Activated naive CD4-positive, alpha-beta T cell treated with anti-CD3 and anti-CD28 coated beads, Interleukin-2, amount 50 U/mL, for 24 hours (primary cell): ENCODE results near the gene CCP110.

Source experiments
- H3K27ac Mint-ChIP-seq: one replicate; pipeline ENCODE4 v1.8.0; 2021; ENCODE audit warnings: mild to moderate bottlenecking, mixed read lengths
- H3K27me3 Mint-ChIP-seq: one replicate; pipeline ENCODE4 v1.8.0; 2021; ENCODE audit warnings: mixed read lengths
- H3K36me3 Mint-ChIP-seq: one replicate; pipeline ENCODE4 v1.8.0; 2021; ENCODE audit warnings: mixed read lengths
- H3K4me1 Mint-ChIP-seq: one replicate; pipeline ENCODE4 v1.8.0; 2021; ENCODE audit warnings: mixed read lengths
- H3K4me3 Mint-ChIP-seq: one replicate; pipeline ENCODE4 v1.8.0; 2021; ENCODE audit warnings: mild to moderate bottlenecking, mixed read lengths
- H3K9me3 Mint-ChIP-seq: one replicate; pipeline ENCODE4 v1.8.0; 2021; ENCODE audit warnings: mixed read lengths

The CCP110 gene

DNA sequence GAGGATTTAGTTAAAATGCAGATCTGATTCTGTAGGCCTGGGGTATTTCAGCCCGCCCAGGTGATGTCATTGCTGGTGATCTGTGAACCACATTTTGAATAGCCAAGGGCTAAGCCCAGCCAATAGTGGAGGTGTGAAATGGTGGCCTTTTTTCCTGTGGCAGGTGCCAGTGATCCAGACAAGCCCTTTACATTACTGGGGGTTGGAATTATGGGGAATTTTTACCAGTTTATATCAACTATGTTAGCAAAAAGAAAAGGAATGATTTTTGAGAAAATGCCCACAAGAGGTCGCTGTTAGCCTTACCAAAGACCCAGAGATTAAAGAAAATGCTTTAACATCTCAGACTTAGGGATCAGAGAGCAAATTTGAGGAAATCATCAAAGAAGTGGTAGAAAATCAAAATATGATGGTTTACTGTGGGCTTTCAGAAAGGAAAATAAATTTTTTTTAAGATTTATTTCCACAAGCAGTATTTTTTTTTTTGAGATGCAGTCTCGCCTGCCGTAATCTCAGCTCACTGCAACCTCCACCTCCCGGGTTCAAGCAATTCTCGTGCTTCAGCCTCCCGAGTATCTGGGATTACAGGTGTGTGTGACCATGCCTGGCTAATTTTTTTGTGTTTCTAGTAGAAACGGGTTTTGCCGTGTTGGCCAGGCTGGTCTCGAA lies 35.6 kb downstream of the CCP110 start:
- no peaks in the 10 kb centered on the region for H3K36me3 Mint-ChIP-seq
- no peaks in the 10 kb centered on the region for H3K9me3 Mint-ChIP-seq
- no peak overlapping the region for H3K4me3 Mint-ChIP-seq
- no peaks in the 10 kb centered on the region for H3K27me3 Mint-ChIP-seq
- H3K27ac Mint-ChIP-seq: no peak overlapping the region
- H3K4me1 Mint-ChIP-seq: peaks cover 27% of the 10 kb centered on the region

DNA sequence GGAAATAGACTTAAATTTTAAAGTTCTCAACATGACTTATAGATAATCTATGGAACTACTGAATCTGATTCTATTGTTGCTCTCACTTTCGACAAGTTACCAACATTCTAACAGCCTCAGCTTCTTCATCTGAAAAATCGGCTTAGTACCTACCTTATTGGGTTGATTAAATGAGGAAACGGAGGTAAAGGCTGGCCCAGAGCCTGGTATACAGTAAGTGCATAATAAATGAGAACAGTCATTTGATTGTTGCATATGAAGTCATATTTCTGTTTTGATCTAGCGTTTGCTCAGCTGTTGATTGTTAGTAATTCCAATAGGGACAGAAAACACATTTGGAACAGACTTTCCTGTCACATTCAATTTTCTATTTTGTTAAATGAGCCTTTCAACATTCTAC lies 36.3 kb downstream of the CCP110 start:
- H3K36me3 Mint-ChIP-seq: no peaks in the 10 kb centered on the region
- no peaks in the 10 kb centered on the region for H3K27me3 Mint-ChIP-seq
- peaks cover 22% of the 10 kb centered on the region for H3K4me1 Mint-ChIP-seq
- no peak overlapping the region for H3K27ac Mint-ChIP-seq
- no peak overlapping the region for H3K4me3 Mint-ChIP-seq
- no peaks in the 10 kb centered on the region for H3K9me3 Mint-ChIP-seq

DNA sequence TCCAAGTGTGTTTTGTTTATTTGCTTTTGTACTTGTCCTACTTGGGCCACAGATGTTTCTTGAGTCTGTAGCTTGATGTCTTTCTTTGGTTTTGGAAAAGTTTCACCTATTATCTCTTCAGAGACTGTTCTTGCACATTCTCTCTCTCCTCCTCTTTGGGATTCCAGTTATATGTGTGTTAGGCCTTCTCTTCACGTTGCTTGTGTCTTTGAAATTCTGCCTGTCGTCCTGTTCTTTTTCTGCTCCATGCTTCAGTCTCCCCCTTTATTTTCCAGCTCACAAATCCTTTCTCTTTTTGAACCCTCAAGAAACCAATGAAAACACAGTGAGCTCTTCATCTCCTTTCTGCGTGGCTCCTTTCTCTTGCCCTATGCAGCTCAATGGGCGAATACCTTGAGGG lies 39.6 kb downstream of the CCP110 start:
- Mint-ChIP-seq H3K9me3 (no peaks in the 10 kb centered on the region), H3K36me3 (peaks cover 5% of the 10 kb centered on the region), H3K4me3 (no peak overlapping the region), H3K27me3 (no peaks in the 10 kb centered on the region), H3K27ac (no peak overlapping the region), H3K4me1 (peaks cover 9% of the 10 kb centered on the region)

DNA sequence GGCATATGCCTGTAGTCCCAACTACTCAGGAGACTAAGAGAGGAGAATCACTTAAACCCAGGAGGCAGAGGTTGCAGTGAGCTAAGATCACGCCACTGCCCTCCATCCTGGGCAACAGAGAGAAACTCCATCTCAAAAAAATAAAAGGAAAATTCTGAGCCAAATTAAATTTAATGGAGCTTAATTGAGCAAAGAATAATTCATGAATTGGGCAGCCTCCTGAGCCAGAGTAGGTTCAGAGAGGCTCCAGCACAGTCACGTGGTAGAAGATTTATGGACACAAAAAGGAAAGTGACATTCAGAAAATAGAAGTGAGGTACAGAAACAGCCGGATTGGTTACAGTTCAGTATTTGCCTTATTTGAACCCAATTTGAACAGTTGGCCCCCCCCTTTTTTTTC lies 42.6 kb downstream of the CCP110 start:
- no peak overlapping the region for H3K27ac Mint-ChIP-seq
- H3K36me3 Mint-ChIP-seq: peaks cover 5% of the 10 kb centered on the region
- no peak overlapping the region for H3K4me3 Mint-ChIP-seq
- no peaks in the 10 kb centered on the region for H3K27me3 Mint-ChIP-seq
- peaks cover 6% of the 10 kb centered on the region for H3K4me1 Mint-ChIP-seq
- H3K9me3 Mint-ChIP-seq: no peaks in the 10 kb centered on the region

DNA sequence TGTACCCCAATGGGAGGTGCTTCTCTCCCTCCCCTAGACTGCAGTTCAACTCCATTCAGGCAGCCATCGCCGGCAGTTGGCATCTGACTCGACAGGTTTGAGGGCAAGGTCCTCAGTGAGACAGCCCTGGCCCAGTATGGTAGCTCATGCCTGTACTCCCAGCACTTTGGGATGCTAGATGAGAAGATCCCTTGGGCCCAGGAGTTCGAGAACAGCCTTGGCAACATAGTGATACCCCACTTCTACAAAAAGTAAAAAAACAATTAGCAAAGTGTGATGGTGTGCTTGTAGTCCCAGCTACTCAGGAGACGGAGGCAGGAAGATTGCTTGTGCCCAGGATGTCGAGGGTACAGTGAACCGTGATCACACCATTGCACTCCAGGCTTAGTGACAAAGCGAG lies 43.8 kb downstream of the CCP110 start:
- Mint-ChIP-seq H3K4me3 (no peak overlapping the region), H3K36me3 (peaks cover 5% of the 10 kb centered on the region), H3K27ac (no peak overlapping the region), H3K4me1 (no peaks in the 10 kb centered on the region), H3K27me3 (no peaks in the 10 kb centered on the region), H3K9me3 (no peaks in the 10 kb centered on the region)

DNA sequence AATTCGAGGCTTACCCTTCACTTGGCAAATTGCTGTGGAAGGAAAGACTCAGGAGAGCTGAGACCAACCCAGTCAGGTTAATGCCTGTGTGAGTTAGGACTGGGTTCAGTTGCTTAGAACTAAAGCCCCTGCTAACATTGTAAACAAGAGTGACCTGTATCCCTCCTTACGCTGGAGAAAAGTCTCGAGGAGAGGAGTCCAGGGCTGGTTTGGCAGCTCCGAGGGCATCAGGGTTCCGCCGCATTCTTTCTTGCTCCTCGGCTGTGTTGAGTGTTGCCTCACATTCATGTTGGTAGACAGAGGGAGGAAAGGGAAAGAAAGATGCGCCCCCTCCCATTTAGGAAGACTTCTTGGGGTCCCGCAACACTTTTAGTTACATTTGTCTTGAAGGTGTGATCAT lies 50.3 kb downstream of the CCP110 start:
- Mint-ChIP-seq H3K36me3 (peaks cover 16% of the 10 kb centered on the region), H3K9me3 (no peaks in the 10 kb centered on the region), H3K27me3 (no peaks in the 10 kb centered on the region)

DNA sequence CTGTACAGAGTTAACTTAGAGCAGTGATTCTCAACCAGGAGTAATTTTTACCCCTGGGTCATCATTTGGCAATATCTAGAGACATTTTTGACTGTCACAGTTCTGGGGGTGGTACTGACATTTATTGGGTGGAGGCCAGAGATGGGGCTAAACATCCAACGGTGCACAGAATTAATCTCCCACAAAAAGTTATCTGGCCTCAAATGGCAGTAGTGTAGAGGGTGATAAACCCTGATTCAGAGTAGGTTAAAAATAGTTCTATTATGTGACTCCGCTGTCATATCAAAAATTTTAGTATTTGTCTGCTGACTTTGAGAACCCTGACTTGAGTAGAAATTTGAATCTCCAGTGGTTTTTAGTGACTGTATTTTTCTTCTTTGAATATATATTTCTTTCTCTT lies 50.9 kb downstream of the CCP110 start:
- H3K4me3 Mint-ChIP-seq: no peak overlapping the region
- H3K9me3 Mint-ChIP-seq: no peaks in the 10 kb centered on the region
- H3K36me3 Mint-ChIP-seq: peaks cover 18% of the 10 kb centered on the region
- no peaks in the 10 kb centered on the region for H3K27me3 Mint-ChIP-seq
- no peak overlapping the region for H3K27ac Mint-ChIP-seq
- H3K4me1 Mint-ChIP-seq: no peaks in the 10 kb centered on the region

More for the DNA sequence above, 50.3 kb downstream of the CCP110 start:
- Mint-ChIP-seq H3K27ac (no peak overlapping the region), H3K4me1 (no peaks in the 10 kb centered on the region), H3K4me3 (no peak overlapping the region)

DNA sequence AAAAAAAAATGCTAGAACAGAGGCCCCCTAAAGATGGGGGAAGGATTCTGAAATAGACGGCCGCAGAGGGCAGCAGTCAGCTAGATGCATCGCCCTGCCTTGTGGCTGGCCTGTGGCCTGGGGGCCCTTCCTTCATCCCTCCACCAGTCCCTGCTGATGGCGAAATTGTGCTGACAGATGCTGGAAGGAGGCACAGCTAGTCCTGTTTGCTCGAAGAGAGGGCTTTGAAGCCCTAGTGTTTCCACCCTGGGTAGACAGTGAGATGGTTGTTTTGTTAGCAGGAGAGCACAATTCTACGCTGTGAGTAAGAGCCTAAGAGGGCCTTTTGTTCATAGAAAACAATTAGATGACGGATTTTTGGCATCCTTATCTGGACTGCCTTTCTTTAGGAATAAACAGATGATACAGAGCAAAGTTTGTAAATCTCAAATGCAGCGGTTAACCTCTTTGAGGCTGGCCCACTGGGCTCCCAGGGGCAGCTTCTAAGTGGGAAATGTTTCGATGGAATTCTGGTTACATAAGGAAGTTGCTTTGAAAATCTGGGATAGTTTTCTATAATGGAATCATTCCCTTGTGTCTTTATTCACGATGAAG lies 54.7 kb downstream of the CCP110 start:
- Mint-ChIP-seq H3K9me3 (no peaks in the 10 kb centered on the region), H3K27ac (no peak overlapping the region), H3K4me1 (no peaks in the 10 kb centered on the region), H3K27me3 (no peaks in the 10 kb centered on the region), H3K36me3 (peaks cover 37% of the 10 kb centered on the region), H3K4me3 (no peak overlapping the region)

DNA sequence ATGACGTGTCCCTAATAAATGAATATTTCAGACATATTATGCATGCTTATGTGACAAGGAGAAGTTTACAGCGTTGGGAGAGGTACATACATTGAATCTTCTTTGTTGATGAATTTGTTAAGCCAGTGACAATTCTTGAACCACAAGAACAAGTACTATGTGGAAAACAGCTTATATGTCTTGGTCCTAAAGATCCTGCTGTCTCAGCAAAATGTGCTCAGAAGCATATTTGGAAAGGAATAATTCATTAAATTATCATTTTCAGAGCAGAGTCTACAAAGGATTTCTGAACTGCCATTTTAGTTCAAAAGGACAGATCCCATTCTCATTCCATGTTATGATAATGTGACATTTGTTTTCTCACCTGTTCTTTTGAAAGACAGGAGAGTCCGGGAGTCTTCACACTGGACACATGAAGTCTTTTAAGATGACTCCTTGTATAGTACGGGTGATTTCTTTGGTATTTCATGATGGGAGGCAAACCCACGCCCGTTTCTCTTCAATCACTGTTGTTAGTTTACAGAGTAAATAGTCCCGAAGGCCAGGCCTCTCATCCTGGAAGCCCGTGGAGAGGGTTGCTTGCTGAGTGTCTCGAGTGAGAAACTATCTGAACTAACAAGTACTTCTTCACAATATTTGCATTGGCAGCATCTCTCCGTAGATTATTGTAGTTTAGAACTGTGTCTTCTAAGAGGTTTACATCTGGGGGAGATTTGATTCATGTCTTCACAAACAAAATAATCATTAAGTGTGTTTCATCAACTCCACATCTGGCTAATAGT lies 58.5 kb downstream of the CCP110 start:
- no peak overlapping the region for H3K27ac Mint-ChIP-seq
- H3K4me1 Mint-ChIP-seq: peaks cover 10% of the 10 kb centered on the region
- no peaks in the 10 kb centered on the region for H3K9me3 Mint-ChIP-seq
- H3K4me3 Mint-ChIP-seq: no peak overlapping the region
- peaks cover 40% of the 10 kb centered on the region for H3K36me3 Mint-ChIP-seq
- H3K27me3 Mint-ChIP-seq: no peaks in the 10 kb centered on the region

DNA sequence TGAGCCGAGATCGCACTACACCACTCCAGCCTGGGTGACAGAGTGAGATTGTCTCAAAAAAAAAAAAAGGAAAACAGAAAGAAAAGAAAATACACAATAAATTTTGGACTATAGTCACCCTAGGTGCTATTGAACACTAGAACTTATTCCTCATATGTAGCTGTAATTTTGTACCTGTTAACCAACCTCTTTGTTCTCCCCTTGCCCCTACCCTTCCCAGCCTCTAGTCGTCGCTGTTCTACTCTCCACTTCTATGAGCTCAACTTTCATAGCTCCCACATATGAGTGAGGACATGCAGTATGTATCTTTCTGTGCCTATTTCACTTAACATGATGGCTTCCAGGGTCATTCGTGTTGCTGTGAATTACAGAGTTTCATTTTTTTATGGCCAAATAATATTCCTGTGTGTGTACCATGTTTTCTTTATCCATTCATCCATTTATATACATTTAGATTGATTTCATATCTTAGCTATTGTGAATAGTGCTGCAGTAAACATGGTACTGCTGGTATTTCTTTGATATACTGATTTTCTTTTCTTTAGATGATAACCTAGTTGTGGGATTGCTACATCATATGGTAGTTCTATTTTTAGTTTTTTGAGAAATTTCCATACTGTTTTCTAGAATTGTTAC lies 60.0 kb downstream of the CCP110 start:
- Mint-ChIP-seq H3K4me3 (no peak overlapping the region), H3K4me1 (peaks cover 10% of the 10 kb centered on the region), H3K27ac (no peak overlapping the region), H3K36me3 (peaks cover 40% of the 10 kb centered on the region), H3K9me3 (no peaks in the 10 kb centered on the region), H3K27me3 (no peaks in the 10 kb centered on the region)

DNA sequence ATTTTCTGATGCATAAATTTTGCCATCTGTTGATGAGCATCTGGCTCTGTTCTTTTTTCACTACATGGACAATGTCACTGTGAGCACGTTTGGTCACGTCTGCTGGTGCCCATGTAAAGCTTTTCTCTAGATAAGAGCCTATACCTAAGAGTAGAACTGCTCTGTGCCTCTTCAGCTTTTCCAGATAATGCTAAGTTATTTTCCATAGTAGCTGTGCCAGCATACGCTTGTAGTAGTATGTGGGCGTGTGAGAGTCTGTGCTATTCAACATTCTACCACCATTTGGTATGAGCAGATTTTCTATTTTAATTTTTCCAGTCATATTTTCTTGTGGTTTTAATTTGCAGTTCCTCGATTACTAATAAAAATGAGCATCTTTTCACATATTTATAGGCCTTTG lies 64.9 kb downstream of the CCP110 start:
- H3K9me3 Mint-ChIP-seq: no peaks in the 10 kb centered on the region
- H3K27me3 Mint-ChIP-seq: no peaks in the 10 kb centered on the region
- H3K36me3 Mint-ChIP-seq: peaks cover 17% of the 10 kb centered on the region
- H3K27ac Mint-ChIP-seq: no peak overlapping the region
- no peak overlapping the region for H3K4me3 Mint-ChIP-seq
- H3K4me1 Mint-ChIP-seq: peaks cover 15% of the 10 kb centered on the region

DNA sequence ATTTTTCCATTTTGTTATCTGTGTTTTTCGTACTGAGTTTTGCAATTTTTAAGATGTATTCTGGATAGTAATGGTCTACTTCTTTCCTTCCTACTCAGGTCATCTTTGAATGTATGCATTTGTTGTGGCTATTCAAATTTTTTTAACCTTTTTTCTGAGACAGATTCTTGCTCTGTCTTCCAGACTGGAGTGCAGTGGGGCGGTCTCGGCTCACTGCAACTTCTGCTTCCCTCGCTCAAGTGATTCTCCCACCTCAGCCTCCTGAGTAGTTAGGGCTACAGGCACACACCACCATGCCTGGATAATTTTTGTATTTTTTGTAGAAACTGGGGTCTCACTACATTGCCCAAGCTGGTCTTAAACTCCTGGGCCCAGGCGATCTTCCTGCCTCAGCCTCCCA lies 65.4 kb downstream of the CCP110 start:
- Mint-ChIP-seq H3K4me3 (no peak overlapping the region), H3K9me3 (no peaks in the 10 kb centered on the region), H3K27me3 (no peaks in the 10 kb centered on the region), H3K27ac (no peak overlapping the region), H3K4me1 (peaks cover 10% of the 10 kb centered on the region), H3K36me3 (peaks cover 15% of the 10 kb centered on the region)

DNA sequence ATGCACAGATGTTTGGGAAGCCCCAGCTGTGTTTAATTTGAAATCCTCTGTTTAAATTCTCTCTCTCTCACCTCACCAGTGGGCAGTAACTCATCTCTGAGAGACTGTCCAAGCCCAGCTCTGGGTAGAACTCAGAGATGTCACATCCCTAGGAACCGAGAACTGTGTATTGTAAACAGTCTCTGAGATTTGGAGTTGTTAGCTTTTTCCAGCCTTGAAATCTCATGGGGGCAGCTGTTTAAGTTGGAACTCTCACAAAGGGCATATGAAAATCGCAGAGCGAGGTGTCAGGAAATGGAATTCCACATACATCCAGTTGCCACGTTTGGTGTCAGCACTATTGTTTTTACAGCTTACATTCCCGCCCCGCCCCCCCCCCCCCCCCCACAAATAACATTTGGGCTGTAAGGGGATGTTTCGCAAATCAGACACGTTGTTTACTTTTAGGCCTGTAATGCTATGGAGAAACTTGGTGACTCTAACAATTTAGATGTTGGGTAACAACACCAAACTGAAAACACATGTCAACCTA lies 66.1 kb downstream of the CCP110 start:
- Mint-ChIP-seq H3K9me3 (no peaks in the 10 kb centered on the region), H3K4me1 (peaks cover 7% of the 10 kb centered on the region), H3K4me3 (no peak overlapping the region), H3K27ac (no peak overlapping the region), H3K36me3 (peaks cover 16% of the 10 kb centered on the region), H3K27me3 (no peaks in the 10 kb centered on the region)

DNA sequence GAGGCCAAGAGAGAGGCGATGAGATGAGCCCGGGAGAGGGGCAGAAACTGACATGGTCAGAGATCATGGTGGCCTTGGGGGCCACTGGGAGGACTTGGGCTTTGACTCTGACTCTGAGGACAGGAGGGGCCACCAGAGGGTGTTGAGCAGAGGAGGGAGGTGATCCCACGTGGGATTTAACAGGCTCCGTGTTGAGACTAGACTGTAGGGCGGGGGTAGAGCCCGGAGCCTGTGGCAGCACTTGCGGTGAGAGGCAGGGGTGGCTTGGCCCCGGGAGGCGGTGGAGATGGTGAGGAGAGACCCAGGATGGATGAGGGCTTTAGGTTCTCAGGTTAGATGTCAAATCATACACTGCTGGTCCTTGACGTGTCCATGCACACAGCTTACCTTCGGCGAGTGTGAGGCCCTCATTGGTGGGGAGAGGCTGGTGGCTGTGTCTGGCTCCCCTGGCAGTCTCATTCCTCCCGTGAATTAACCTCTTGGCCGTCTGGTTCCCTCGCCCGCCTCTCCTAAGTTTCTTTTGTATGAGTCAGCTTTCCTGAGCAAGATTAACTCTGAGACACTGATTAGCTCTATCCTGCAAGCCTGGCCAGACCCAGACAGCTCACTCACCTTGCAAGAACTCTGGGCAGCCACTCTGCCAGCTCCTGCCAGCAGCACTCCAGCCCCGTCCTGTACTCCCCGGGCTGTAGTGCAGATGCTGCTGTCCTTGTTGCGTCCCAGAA lies 71.5 kb downstream of the CCP110 start:
- Mint-ChIP-seq H3K36me3 (peaks cover 4% of the 10 kb centered on the region), H3K4me3 (no peak overlapping the region), H3K27ac (no peak overlapping the region), H3K4me1 (no peaks in the 10 kb centered on the region), H3K27me3 (no peaks in the 10 kb centered on the region), H3K9me3 (no peaks in the 10 kb centered on the region)

DNA sequence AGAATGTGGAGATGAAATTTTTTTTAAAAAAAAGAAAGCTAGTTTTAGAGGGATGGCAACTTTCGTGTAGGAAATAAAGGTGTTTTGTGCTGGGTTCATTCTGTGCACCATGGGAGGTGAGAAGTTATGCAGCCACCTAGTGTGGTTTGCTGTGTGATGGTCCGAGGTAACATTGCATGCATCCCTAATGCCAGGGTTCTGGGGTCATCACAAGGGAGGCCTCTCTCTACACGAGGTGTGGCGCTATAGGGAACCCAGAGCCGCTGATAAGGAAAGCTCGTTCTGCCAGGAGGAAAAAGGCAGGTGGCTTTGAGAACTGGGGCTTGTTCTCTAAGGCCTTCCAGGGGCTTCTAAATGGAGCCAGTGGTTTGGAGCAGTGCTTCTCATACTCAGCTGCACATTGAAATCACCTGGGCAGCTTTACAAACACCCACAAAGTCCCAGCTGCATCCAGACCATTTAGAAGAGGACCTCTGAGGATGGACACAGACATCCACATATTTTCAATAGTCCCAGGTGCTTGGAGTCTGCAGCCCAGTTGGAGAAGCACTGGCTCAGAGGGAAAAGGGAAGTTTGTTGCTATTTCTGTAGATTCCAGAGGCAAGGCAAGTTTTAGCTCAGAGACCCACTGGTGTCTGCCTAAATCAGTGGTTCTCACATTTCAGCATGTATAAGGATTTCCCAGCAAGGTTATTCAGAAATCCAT lies 75.2 kb downstream of the CCP110 start:
- H3K27ac Mint-ChIP-seq: no peak overlapping the region
- peaks cover 3% of the 10 kb centered on the region for H3K36me3 Mint-ChIP-seq
- H3K4me3 Mint-ChIP-seq: no peak overlapping the region
- no peaks in the 10 kb centered on the region for H3K9me3 Mint-ChIP-seq
- H3K4me1 Mint-ChIP-seq: no peaks in the 10 kb centered on the region
- H3K27me3 Mint-ChIP-seq: no peaks in the 10 kb centered on the region
